ENCODE data around the gene CACNA1D. TPM values are rescaled to one million over a fixed set of nuclear protein-coding genes. Genes with fewer than 3 reads are reported as not detected.

The CACNA1D gene
- total and polyA plus RNA-seq, 9 of the 15 experiments (the other 6 are each of a cell fraction or from before 2014, with no cell fraction given) = 0.29 TPM; not detected in 8

GRCh38 chr3:53591646-53592045 lies 97.2 kb downstream of the CACNA1D start (continued):
- TF ChIP-seq, protein P1, sequence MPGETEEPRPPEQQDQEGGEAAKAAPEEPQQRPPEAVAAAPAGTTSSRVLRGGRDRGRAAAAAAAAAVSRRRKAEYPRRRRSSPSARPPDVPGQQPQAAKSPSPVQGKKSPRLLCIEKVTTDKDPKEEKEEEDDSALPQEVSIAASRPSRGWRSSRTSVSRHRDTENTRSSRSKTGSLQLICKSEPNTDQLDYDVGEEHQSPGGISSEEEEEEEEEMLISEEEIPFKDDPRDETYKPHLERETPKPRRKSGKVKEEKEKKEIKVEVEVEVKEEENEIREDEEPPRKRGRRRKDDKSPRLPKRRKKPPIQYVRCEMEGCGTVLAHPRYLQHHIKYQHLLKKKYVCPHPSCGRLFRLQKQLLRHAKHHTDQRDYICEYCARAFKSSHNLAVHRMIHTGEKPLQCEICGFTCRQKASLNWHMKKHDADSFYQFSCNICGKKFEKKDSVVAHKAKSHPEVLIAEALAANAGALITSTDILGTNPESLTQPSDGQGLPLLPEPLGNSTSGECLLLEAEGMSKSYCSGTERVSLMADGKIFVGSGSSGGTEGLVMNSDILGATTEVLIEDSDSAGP (CRISPR knock-in tag; IDR thresholded peaks at IDR 0.05) = no peak

DNA sequence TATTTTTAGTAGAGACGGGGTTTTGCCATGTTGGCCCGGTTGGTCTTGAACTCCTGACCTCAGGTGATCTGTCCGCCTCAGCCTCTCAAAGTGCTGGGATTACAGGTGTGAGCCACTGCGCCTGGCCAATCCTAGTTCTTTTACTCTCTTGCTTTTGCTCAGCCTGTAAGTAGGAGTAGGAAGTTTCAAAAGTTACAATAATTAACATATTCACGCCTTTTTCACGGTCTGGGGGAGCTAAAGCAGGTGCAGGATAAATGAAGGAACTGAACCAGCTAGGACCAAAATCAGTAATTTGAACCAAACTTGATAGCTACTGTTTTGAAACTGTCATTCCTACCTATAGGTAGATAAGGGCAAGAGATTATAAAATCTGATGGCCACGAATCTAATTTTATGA lies 98.5 kb downstream of the CACNA1D start:
- Histone ChIP-seq H3K36me3 (ENCODE audit: control insufficient read depth, insufficient read depth, low read length) (no peaks in the 10 kb centered on the region), H3K4me1 (replicated peaks in 1 of 2; ENCODE audit: control insufficient read depth in 2 of 2, insufficient read depth in 2 of 2, low read length in 2 of 2) (no peaks in the 10 kb centered on the region), H2AFZ (ENCODE audit: low read depth, low read length) (no peak overlapping the region), H3K4me3 (no peak overlapping the region), H3K9me3 (replicated peaks; ENCODE audit: control insufficient read depth, insufficient read depth, low read depth, low read length) (no peaks in the 10 kb centered on the region), H3K4me2 (ENCODE audit: insufficient read depth, low read length) (no peak overlapping the region), H4K20me1 (replicated peaks; ENCODE audit: control insufficient read depth, insufficient read depth, low read length) (no peaks in the 10 kb centered on the region), H3K79me2 (ENCODE audit: control insufficient read depth, insufficient read depth, low read length) (no peaks in the 10 kb centered on the region), H3K9ac (ENCODE audit: insufficient read depth in 1 of 2, low read depth in 2 of 2, low read length in 2 of 2) (no peak overlapping the region), H3K9me1 (ENCODE audit: control insufficient read depth, insufficient read depth, low read length) (no peaks in the 10 kb centered on the region), H3K27ac (ENCODE audit: extremely low read depth, low read depth, low read length) (no peak overlapping the region), H3K27me3 (ENCODE audit: control insufficient read depth in 2 of 2, insufficient read depth in 2 of 2, low read length in 2 of 2) (peaks cover 0 to 26% of the 10 kb centered on the region in 2 experiments; a peak in 4 of 5 replicates)
- DNase-seq (ENCODE audit: extremely low read depth in 1 of 4, low spot score in 3 of 4) = no peak
- no peak for FAIRE-seq
- ChIA-PET POLR2A (no interaction called here), CTCF (ENCODE audit: low intra/inter-chr PET ratio) (no interaction called here)
- BruUV-seq (replicated peaks) = no TSS peak
- in situ Hi-C loops (cut with MboI) (no loop called here), intact Hi-C loops (cut with micrococcal nuclease) (no loop called here)
- 0% methylated on average over 6 of the region's 7 CpGs for WGBS (ENCODE audit: insufficient coverage, low coverage, missing lambda C conversion rate)
- ATAC-seq = no peak
- no peak for TF ChIP-seq HMBOX1 (IDR thresholded peaks at IDR 0.05)
- no peak for TF ChIP-seq NCOA1 (IDR thresholded peaks at IDR 0.05; ENCODE audit: low read depth)
- TF ChIP-seq LCOR (CRISPR knock-in tag; IDR thresholded peaks at IDR 0.05) = no peak
- no peak for TF ChIP-seq ETV6 (IDR thresholded peaks at IDR 0.05; ENCODE audit: borderline replicate concordance in 1 of 2, low read depth in 2 of 2, low read length in 1 of 2)
- no peak for TF ChIP-seq ETV6 (CRISPR knock-in tag; IDR thresholded peaks at IDR 0.05; ENCODE audit: borderline replicate concordance)
- no peak for TF ChIP-seq ILF3 (IDR thresholded peaks at IDR 0.05; ENCODE audit: borderline replicate concordance)
- TF ChIP-seq ASH1L (IDR thresholded peaks at IDR 0.05; ENCODE audit: borderline replicate concordance, low read depth, partially characterized antibody) = no peak
- TF ChIP-seq PHF20 (IDR thresholded peaks at IDR 0.05; ENCODE audit: partially characterized antibody) = no peak
- no peak for TF ChIP-seq PML (IDR thresholded peaks at IDR 0.05; ENCODE audit: low read length)
- TF ChIP-seq YY1 (IDR thresholded peaks at IDR 0.05; ENCODE audit: borderline replicate concordance in 1 of 3, control insufficient read depth in 1 of 3, extremely low read depth in 1 of 3, insufficient read depth in 3 of 3, insufficient read length in 1 of 3, insufficient replicate concordance in 2 of 3, low read depth in 1 of 3, low read length in 2 of 3) = no peak
- no peak for TF ChIP-seq IFI16 (CRISPR knock-in tag; IDR thresholded peaks at IDR 0.05)
- TF ChIP-seq SMAD3 (CRISPR knock-in tag; conservative IDR thresholded peaks at IDR 0.05) = no peak
- TF ChIP-seq GABPB1 (CRISPR knock-in tag; IDR thresholded peaks at IDR 0.05) = no peak
- TF ChIP-seq, protein P2, sequence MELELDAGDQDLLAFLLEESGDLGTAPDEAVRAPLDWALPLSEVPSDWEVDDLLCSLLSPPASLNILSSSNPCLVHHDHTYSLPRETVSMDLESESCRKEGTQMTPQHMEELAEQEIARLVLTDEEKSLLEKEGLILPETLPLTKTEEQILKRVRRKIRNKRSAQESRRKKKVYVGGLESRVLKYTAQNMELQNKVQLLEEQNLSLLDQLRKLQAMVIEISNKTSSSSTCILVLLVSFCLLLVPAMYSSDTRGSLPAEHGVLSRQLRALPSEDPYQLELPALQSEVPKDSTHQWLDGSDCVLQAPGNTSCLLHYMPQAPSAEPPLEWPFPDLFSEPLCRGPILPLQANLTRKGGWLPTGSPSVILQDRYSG (tag; conservative IDR thresholded peaks at IDR 0.05; ENCODE audit: low read depth) = no peak
- TF ChIP-seq HNRNPK (IDR thresholded peaks at IDR 0.05; ENCODE audit: low read depth, low read length, poor library complexity, severe bottlenecking) = no peak
- no peak for TF ChIP-seq HMGN3 (IDR thresholded peaks at IDR 0.05; ENCODE audit: borderline replicate concordance, extremely low read depth, insufficient read length, low read depth, low read length)
- TF ChIP-seq FUS (optimal IDR thresholded peaks at IDR 0.05; ENCODE audit: low read depth, low read length) = no peak
- no peak for TF ChIP-seq ELF1 (tag; IDR thresholded peaks at IDR 0.05)

All from K562 (cell line).